Dermis blood vessel endothelial cell (primary cell): ENCODE results near the gene SLC9A9. TPM values are rescaled to one million over a fixed set of nuclear protein-coding genes. Genes with fewer than 3 reads are reported as not detected.

ENCODE experiments used
- DNase-seq: peaks from one replicate; pipeline ENCODE4 v3.0.0; 2010
- total RNA-seq: library from RNA; depleted of rRNA; stranded (reverse); fragments of >200 nt; gene quantifications from 2 replicates; pipeline ENCODE4 v1.2.3, GENCODE V29; 2014

SLC9A9 gene
- total RNA-seq, 1 donor from 2014 or later, result 3.2 TPM

- no peak for DNase-seq
Observed at GRCh38 chr3:143384076-143384475, 464.2 kb downstream of the SLC9A9 start.

- no peak for DNase-seq
Observed at GRCh38 chr3:143383421-143383820, 464.8 kb downstream of the SLC9A9 start.

- DNase-seq, result no peak
Observed at GRCh38 chr3:143382816-143383215, 465.5 kb downstream of the SLC9A9 start.

- DNase-seq, result no peak
Observed at GRCh38 chr3:143380449-143380848, 467.8 kb downstream of the SLC9A9 start.

GRCh38 chr3:143375698-143376097, 472.6 kb downstream of the SLC9A9 start:
- DNase-seq, result no peak

GRCh38 chr3:143367171-143367570, 481.1 kb downstream of the SLC9A9 start:
- DNase-seq, result no peak

GRCh38 chr3:143366672-143367071, 481.6 kb downstream of the SLC9A9 start:
- DNase-seq, result no peak

GRCh38 chr3:143363949-143364348, 484.3 kb downstream of the SLC9A9 start:
- DNase-seq, result no peak

GRCh38 chr3:143363276-143363675, 485.0 kb downstream of the SLC9A9 start:
- DNase-seq, result no peak

- no peak for DNase-seq
Observed at GRCh38 chr3:143362115-143362991, 485.9 kb downstream of the SLC9A9 start.

- no peak for DNase-seq
Observed at GRCh38 chr3:143361589-143361988, 486.7 kb downstream of the SLC9A9 start.

GRCh38 chr3:143360244-143360643, 488.0 kb downstream of the SLC9A9 start:
- no peak for DNase-seq

GRCh38 chr3:143358793-143359491, 489.3 kb downstream of the SLC9A9 start:
- DNase-seq, result peak; percentile 39

GRCh38 chr3:143358155-143358792, 490.0 kb downstream of the SLC9A9 start:
- DNase-seq, result peak; percentile 81

- DNase-seq, result no peak
Observed at GRCh38 chr3:143357700-143358099, 490.6 kb downstream of the SLC9A9 start.

GRCh38 chr3:143356839-143357238, 491.4 kb downstream of the SLC9A9 start:
- no peak for DNase-seq

- no peak for DNase-seq
Observed at GRCh38 chr3:143354342-143354741, 493.9 kb downstream of the SLC9A9 start.

GRCh38 chr3:143352850-143353550, 495.3 kb downstream of the SLC9A9 start:
- DNase-seq, result no peak

GRCh38 chr3:143351895-143352608, 496.2 kb downstream of the SLC9A9 start:
- DNase-seq, result peak; percentile 92

GRCh38 chr3:143351354-143351753, 496.9 kb downstream of the SLC9A9 start:
- no peak for DNase-seq

GRCh38 chr3:143349455-143349854, 498.8 kb downstream of the SLC9A9 start:
- DNase-seq, result no peak
